IPS-11a (cell line): ENCODE data around the gene PLXNB1.

Experiments
- H3K4me3 ChIP-seq: one replicate; pipeline ENCODE4 v1.5.1; 2013; ENCODE audit warnings: low read depth, low read length, control low read depth

The PLXNB1 gene

GRCh38 chr3:48372862-48373435 is 56.9 kb downstream of the PLXNB1 start:
- no peak overlapping the region for H3K4me3 ChIP-seq

- no peak overlapping the region for H3K4me3 ChIP-seq
These were observed 57.5 kb downstream of the PLXNB1 start for GRCh38 chr3:48372377-48372770.

GRCh38 chr3:48371651-48372376 is 58.1 kb downstream of the PLXNB1 start, which contains the start of gene FBXW12:
TSS of gene FBXW12 (plus strand) at chr3:48372219. CDS start at chr3:48372768, 549 bp downstream.
- H3K4me3 ChIP-seq, result no peak within 1 kb of the TSS

GRCh38 chr3:48370333-48370713 is 59.6 kb downstream of the PLXNB1 start:
- no peak overlapping the region for H3K4me3 ChIP-seq

- H3K4me3 ChIP-seq, result no peak overlapping the region
These were observed 60.1 kb downstream of the PLXNB1 start for GRCh38 chr3:48369693-48370332.

- H3K4me3 ChIP-seq, result no peak overlapping the region
These were observed 62.7 kb downstream of the PLXNB1 start for GRCh38 chr3:48367201-48367600.

GRCh38 chr3:48364840-48365239 is 65.0 kb downstream of the PLXNB1 start:
- no peak overlapping the region for H3K4me3 ChIP-seq

- H3K4me3 ChIP-seq, result no peak overlapping the region
These were observed 68.0 kb downstream of the PLXNB1 start for GRCh38 chr3:48361928-48362327.

GRCh38 chr3:48356419-48356818 is 73.5 kb downstream of the PLXNB1 start:
- no peak overlapping the region for H3K4me3 ChIP-seq

GRCh38 chr3:48353987-48354386 is 75.9 kb downstream of the PLXNB1 start:
- H3K4me3 ChIP-seq, result no peak overlapping the region
